OCI-LY1 (cell line): Measurements from ENCODE around the gene TTC4.
A peak's percentile ranks its signal among the peaks of the same experiment; 100 is the strongest.

Source experiments
- H2AFZ ChIP-seq: fragments of 200-600 bp; sonication (generic), shearing (Covaris generic); 2 replicates; pipeline ENCODE4 v1.6.0; 2014; ENCODE audit warnings: antibody characterized with exemption, mild to moderate bottlenecking, low read length
- H3F3A ChIP-seq: fragments of 200-600 bp; sonication (generic), shearing (Covaris generic); 2 replicates; pipeline ENCODE4 v1.6.0; 2014; ENCODE audit warnings: mild to moderate bottlenecking, antibody characterized with exemption, low read length, moderate library complexity; ENCODE audit not compliant: insufficient read depth
- H3K27ac ChIP-seq: fragments of 200-600 bp; sonication (generic); 2 replicates; pipeline ENCODE4 v1.5.1; 2014; ENCODE audit warnings: low read length, mixed run types, mild to moderate bottlenecking, low read depth; ENCODE audit not compliant: poor library complexity, severe bottlenecking
- H3K27me3 ChIP-seq: fragments of 200-600 bp; sonication (generic); 2 replicates; pipeline ENCODE4 v1.6.0; 2014; ENCODE audit warnings: antibody characterized with exemption, mild to moderate bottlenecking, low read length, moderate library complexity; ENCODE audit not compliant: insufficient read depth
- H3K36me3 ChIP-seq: fragments of 200-600 bp; sonication (generic); 2 replicates; pipeline ENCODE4 v1.6.1; 2014; ENCODE audit warnings: mild to moderate bottlenecking, antibody characterized with exemption, low read length, moderate library complexity, mixed read lengths; ENCODE audit not compliant: insufficient read depth
- H3K4me1 ChIP-seq: fragments of 200-600 bp; sonication (generic); 2 replicates; pipeline ENCODE4 v1.5.1; 2014; ENCODE audit warnings: mild to moderate bottlenecking, low read length, moderate library complexity; ENCODE audit not compliant: insufficient read depth, severe bottlenecking
- H3K4me2 ChIP-seq: fragments of 200-600 bp; sonication (generic), shearing (Covaris generic); 2 replicates; pipeline ENCODE4 v1.6.1; 2014; ENCODE audit warnings: low read length
- H3K4me3 ChIP-seq: fragments of 200-600 bp; sonication (generic); 2 replicates; pipeline ENCODE4 v1.5.1; 2014; ENCODE audit warnings: low read length, low read depth, mild to moderate bottlenecking, mixed read lengths; ENCODE audit not compliant: poor library complexity, severe bottlenecking
- H3K79me2 ChIP-seq: fragments of 200-600 bp; shearing (Covaris generic); 2 replicates; pipeline ENCODE4 v1.6.1; 2016; ENCODE audit warnings: mixed run types, low read length, mixed read lengths; ENCODE audit not compliant: insufficient read depth
- H3K9ac ChIP-seq: fragments of 200-600 bp; sonication (generic), shearing (Covaris generic); 2 replicates; pipeline ENCODE4 v1.6.1; 2014; ENCODE audit warnings: mild to moderate bottlenecking, low read length, mixed read lengths
- H3K9me2 ChIP-seq: fragments of 200-600 bp; sonication (generic), shearing (Covaris generic); 2 replicates; pipeline ENCODE4 v1.6.1; 2014; ENCODE audit warnings: low read depth, mild to moderate bottlenecking, low read length, mixed read lengths
- H3K9me3 ChIP-seq: fragments of 200-600 bp; shearing (Covaris generic); 2 replicates; pipeline ENCODE4 v1.6.1; 2014; ENCODE audit warnings: low read length, mixed read lengths
- H4K20me1 ChIP-seq: fragments of 200-600 bp; sonication (generic), shearing (Covaris generic); 2 replicates; pipeline ENCODE4 v1.6.0; 2016; ENCODE audit warnings: mild to moderate bottlenecking, low read length; ENCODE audit not compliant: insufficient read depth
- CTCF ChIP-seq: fragments of 200-600 bp; sonication (generic), shearing (Covaris generic); IDR thresholded peaks from 2 replicates; pipeline ENCODE4 v1.5.1; 2017; ENCODE audit warnings: mild to moderate bottlenecking, antibody characterized with exemption, low read length, moderate library complexity, mixed read lengths
- EZH2 ChIP-seq: fragments of 200-600 bp; sonication (generic), shearing (Covaris generic); IDR thresholded peaks from 2 replicates; pipeline ENCODE4 v1.8.0; 2017; ENCODE audit warnings: borderline replicate concordance, mixed run types, mild to moderate bottlenecking, antibody characterized with exemption, low read length, moderate library complexity, mixed read lengths

Gene TTC4

GRCh38 chr1:54757833-54758232 is 42.2 kb downstream of the TTC4 start:
- H3K4me1 ChIP-seq: no peaks in the 10 kb centered on the region
- H3K4me2 ChIP-seq: no peak overlapping the region
- H3F3A ChIP-seq: no peaks in the 10 kb centered on the region
- H3K4me3 ChIP-seq: no peak overlapping the region
- no peak overlapping the region for H3K9ac ChIP-seq
- H2AFZ ChIP-seq: no peak overlapping the region
- no peaks in the 10 kb centered on the region for H4K20me1 ChIP-seq
- no peaks in the 10 kb centered on the region for H3K27me3 ChIP-seq
- H3K9me3 ChIP-seq: no peaks in the 10 kb centered on the region
- H3K36me3 ChIP-seq: peaks cover 18% of the 10 kb centered on the region
- H3K9me2 ChIP-seq: no peaks in the 10 kb centered on the region
- TF ChIP-seq CTCF (no peak), EZH2 (no peak)
- H3K79me2 ChIP-seq: no peaks in the 10 kb centered on the region
- H3K27ac ChIP-seq: no peak overlapping the region

- Histone ChIP-seq H2AFZ (no peak overlapping the region), H4K20me1 (no peaks in the 10 kb centered on the region), H3K9me2 (no peaks in the 10 kb centered on the region), H3K4me2 (no peak overlapping the region), H3K27ac (no peak overlapping the region), H3K9me3 (no peaks in the 10 kb centered on the region), H3K4me1 (peaks cover 9% of the 10 kb centered on the region), H3K27me3 (no peaks in the 10 kb centered on the region), H3K9ac (no peak overlapping the region), H3K79me2 (no peaks in the 10 kb centered on the region), H3F3A (no peaks in the 10 kb centered on the region), H3K4me3 (no peak overlapping the region), H3K36me3 (peaks cover 18% of the 10 kb centered on the region)
- no peak for TF ChIP-seq CTCF
- TF ChIP-seq EZH2: no peak
Observed at GRCh38 chr1:54758678-54759348, 43.2 kb downstream of the TTC4 start.

- Histone ChIP-seq H4K20me1 (no peaks in the 10 kb centered on the region), H3K27me3 (no peaks in the 10 kb centered on the region), H2AFZ (no peak overlapping the region), H3K9me2 (no peaks in the 10 kb centered on the region), H3K9ac (peak overlapping the region; percentile 83), H3K4me1 (peaks cover 20% of the 10 kb centered on the region), H3K4me3 (peak overlapping the region; percentile 90), H3K27ac (no peak overlapping the region), H3K4me2 (peak overlapping the region; percentile 89), H3F3A (no peaks in the 10 kb centered on the region), H3K79me2 (no peaks in the 10 kb centered on the region), H3K36me3 (no peaks in the 10 kb centered on the region), H3K9me3 (no peaks in the 10 kb centered on the region)
- TF ChIP-seq EZH2 (no peak), CTCF (no peak)
Observed at GRCh38 chr1:54763816-54764132, 48.1 kb downstream of the TTC4 start.
